ENCODE measurements around the gene XPC. TPM values are rescaled to one million over a fixed set of nuclear protein-coding genes. Genes with fewer than 3 reads are reported as not detected.

Gene XPC
- total RNA-seq, 1 experiment from 2014 or later: 15.1 TPM

GRCh38 chr3:14156201-14156600, 22.2 kb downstream of the XPC start:
- no peak for ATAC-seq
- Histone ChIP-seq H3K4me3 (ENCODE audit: low read depth in 2 of 2, low read length in 2 of 2) (no peak overlapping the region), H3K4me1 (ENCODE audit: control insufficient read depth, insufficient read depth, low read length) (no peaks in the 10 kb centered on the region), H3K27me3 (ENCODE audit: control insufficient read depth, insufficient read depth, low read length) (no peaks in the 10 kb centered on the region), H3K9me3 (ENCODE audit: control insufficient read depth, insufficient read depth, low read depth, low read length) (no peaks in the 10 kb centered on the region), H3K27ac (ENCODE audit: low read length) (no peak overlapping the region), H3K36me3 (ENCODE audit: control insufficient read depth, insufficient read depth, low read length) (no peaks in the 10 kb centered on the region; the same call in 1 of the 2 replicates)
- no TSS peak for BruUV-seq (replicated peaks)
- ChIA-PET POLR2A (no interaction called here), CTCF (no interaction called here)
- DNase-seq (ENCODE audit: low read depth, low spot score): no peak
- TF ChIP-seq POLR2AphosphoS5 (IDR thresholded peaks at IDR 0.05; ENCODE audit: low read depth, low read length) (no peak), TCF7L2 (IDR thresholded peaks at IDR 0.05; ENCODE audit: low read depth, low read length) (no peak), SIN3A (IDR thresholded peaks at IDR 0.05; ENCODE audit: borderline replicate concordance, insufficient read depth, low read depth, low read length) (no peak)
- TF ChIP-seq, protein P1, sequence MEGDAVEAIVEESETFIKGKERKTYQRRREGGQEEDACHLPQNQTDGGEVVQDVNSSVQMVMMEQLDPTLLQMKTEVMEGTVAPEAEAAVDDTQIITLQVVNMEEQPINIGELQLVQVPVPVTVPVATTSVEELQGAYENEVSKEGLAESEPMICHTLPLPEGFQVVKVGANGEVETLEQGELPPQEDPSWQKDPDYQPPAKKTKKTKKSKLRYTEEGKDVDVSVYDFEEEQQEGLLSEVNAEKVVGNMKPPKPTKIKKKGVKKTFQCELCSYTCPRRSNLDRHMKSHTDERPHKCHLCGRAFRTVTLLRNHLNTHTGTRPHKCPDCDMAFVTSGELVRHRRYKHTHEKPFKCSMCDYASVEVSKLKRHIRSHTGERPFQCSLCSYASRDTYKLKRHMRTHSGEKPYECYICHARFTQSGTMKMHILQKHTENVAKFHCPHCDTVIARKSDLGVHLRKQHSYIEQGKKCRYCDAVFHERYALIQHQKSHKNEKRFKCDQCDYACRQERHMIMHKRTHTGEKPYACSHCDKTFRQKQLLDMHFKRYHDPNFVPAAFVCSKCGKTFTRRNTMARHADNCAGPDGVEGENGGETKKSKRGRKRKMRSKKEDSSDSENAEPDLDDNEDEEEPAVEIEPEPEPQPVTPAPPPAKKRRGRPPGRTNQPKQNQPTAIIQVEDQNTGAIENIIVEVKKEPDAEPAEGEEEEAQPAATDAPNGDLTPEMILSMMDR (IDR thresholded peaks at IDR 0.05): no peak
- TF ChIP-seq, protein P2, sequence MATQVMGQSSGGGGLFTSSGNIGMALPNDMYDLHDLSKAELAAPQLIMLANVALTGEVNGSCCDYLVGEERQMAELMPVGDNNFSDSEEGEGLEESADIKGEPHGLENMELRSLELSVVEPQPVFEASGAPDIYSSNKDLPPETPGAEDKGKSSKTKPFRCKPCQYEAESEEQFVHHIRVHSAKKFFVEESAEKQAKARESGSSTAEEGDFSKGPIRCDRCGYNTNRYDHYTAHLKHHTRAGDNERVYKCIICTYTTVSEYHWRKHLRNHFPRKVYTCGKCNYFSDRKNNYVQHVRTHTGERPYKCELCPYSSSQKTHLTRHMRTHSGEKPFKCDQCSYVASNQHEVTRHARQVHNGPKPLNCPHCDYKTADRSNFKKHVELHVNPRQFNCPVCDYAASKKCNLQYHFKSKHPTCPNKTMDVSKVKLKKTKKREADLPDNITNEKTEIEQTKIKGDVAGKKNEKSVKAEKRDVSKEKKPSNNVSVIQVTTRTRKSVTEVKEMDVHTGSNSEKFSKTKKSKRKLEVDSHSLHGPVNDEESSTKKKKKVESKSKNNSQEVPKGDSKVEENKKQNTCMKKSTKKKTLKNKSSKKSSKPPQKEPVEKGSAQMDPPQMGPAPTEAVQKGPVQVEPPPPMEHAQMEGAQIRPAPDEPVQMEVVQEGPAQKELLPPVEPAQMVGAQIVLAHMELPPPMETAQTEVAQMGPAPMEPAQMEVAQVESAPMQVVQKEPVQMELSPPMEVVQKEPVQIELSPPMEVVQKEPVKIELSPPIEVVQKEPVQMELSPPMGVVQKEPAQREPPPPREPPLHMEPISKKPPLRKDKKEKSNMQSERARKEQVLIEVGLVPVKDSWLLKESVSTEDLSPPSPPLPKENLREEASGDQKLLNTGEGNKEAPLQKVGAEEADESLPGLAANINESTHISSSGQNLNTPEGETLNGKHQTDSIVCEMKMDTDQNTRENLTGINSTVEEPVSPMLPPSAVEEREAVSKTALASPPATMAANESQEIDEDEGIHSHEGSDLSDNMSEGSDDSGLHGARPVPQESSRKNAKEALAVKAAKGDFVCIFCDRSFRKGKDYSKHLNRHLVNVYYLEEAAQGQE (IDR thresholded peaks at IDR 0.05; ENCODE audit: insufficient read depth in 1 of 2, low read depth in 2 of 2, low read length in 1 of 2): no peak
- in situ Hi-C loops (cut with HindIII; ENCODE audit: low pct_unique_long_range_greater_than_20kb, low sequenced_read_pairs): no loop called here
- intact Hi-C loops (cut with micrococcal nuclease; ENCODE audit: unreplicated experiment): no loop called here

- Histone ChIP-seq H3K4me1 (ENCODE audit: control insufficient read depth, insufficient read depth, low read length) (no peaks in the 10 kb centered on the region), H3K4me3 (ENCODE audit: low read depth in 2 of 2, low read length in 2 of 2) (no peak overlapping the region), H3K36me3 (ENCODE audit: control insufficient read depth, insufficient read depth, low read length) (no peaks in the 10 kb centered on the region; the same call in 1 of the 2 replicates), H3K9me3 (ENCODE audit: control insufficient read depth, insufficient read depth, low read depth, low read length) (no peaks in the 10 kb centered on the region), H3K27ac (ENCODE audit: low read length) (no peak overlapping the region), H3K27me3 (ENCODE audit: control insufficient read depth, insufficient read depth, low read length) (no peaks in the 10 kb centered on the region)
- TF ChIP-seq TCF7L2 (IDR thresholded peaks at IDR 0.05; ENCODE audit: low read depth, low read length) (no peak), SIN3A (IDR thresholded peaks at IDR 0.05; ENCODE audit: borderline replicate concordance, insufficient read depth, low read depth, low read length) (no peak), POLR2AphosphoS5 (IDR thresholded peaks at IDR 0.05; ENCODE audit: low read depth, low read length) (no peak)
- TF ChIP-seq, protein P1 (IDR thresholded peaks at IDR 0.05): no peak
- TF ChIP-seq, protein P2 (IDR thresholded peaks at IDR 0.05; ENCODE audit: insufficient read depth in 1 of 2, low read depth in 2 of 2, low read length in 1 of 2): no peak
- CTCF ChIA-PET: no interaction called here
- ATAC-seq: no peak
- BruUV-seq (replicated peaks): TSS peak; percentile 18
- in situ Hi-C loops (cut with HindIII; ENCODE audit: low pct_unique_long_range_greater_than_20kb, low sequenced_read_pairs): no loop called here
- intact Hi-C loops (cut with micrococcal nuclease; ENCODE audit: unreplicated experiment): no loop called here
- DNase-seq (ENCODE audit: low read depth, low spot score): no peak
- POLR2A ChIA-PET: no interaction called here
Measured at GRCh38 chr3:14154895-14155440, 23.4 kb downstream of the XPC start.
